DMS114 treated with DMSO at 0.1 percent for 48 hours (cell line): ENCODE results near the gene AKR1D1.
"Not testable (repeated sequence)": the region's sequence is repeated elsewhere in the genome, so short reads cannot be mapped to it uniquely, and the experiment has no call there.

Experiments used
- DNase-seq: peaks from one replicate; lab custom pipeline; 2025; ENCODE audit not compliant: unreplicated experiment; lab: John Stamatoyannopoulos, UW

Gene AKR1D1

GRCh38 chr7:138076196-138076595, at the start of gene AKR1D1:
AKR1D1 (plus strand) TSS chr7:138076459; CDS start chr7:138076519, 60 bp downstream.
- no peak for DNase-seq

GRCh38 chr7:138027100-138027499, 49.2 kb upstream of the AKR1D1 start:
- no peak for DNase-seq

GRCh38 chr7:138029126-138029525, 47.1 kb upstream of the AKR1D1 start:
- DNase-seq, result no peak

GRCh38 chr7:138029941-138030340, 46.3 kb upstream of the AKR1D1 start:
- no peak for DNase-seq

GRCh38 chr7:138030679-138031351, 45.4 kb upstream of the AKR1D1 start:
- no peak for DNase-seq

GRCh38 chr7:138032186-138032585, 44.1 kb upstream of the AKR1D1 start:
- DNase-seq, result no peak

GRCh38 chr7:138032770-138033169, 43.5 kb upstream of the AKR1D1 start:
- DNase-seq, result no peak

- no peak for DNase-seq
Measured at GRCh38 chr7:138033241-138033640, 43.0 kb upstream of the AKR1D1 start.

- no peak for DNase-seq
Measured at GRCh38 chr7:138036135-138036534, 40.1 kb upstream of the AKR1D1 start.

GRCh38 chr7:138040063-138040462, 36.2 kb upstream of the AKR1D1 start:
- DNase-seq, result not testable (repeated sequence)

- DNase-seq, result no peak
Measured at GRCh38 chr7:138044897-138045296, 31.4 kb upstream of the AKR1D1 start.

GRCh38 chr7:138047907-138048306, 28.4 kb upstream of the AKR1D1 start:
- no peak for DNase-seq

GRCh38 chr7:138049505-138050116, 26.6 kb upstream of the AKR1D1 start:
- DNase-seq, result no peak

- DNase-seq, result not testable (repeated sequence)
Measured at GRCh38 chr7:138051712-138052247, 24.5 kb upstream of the AKR1D1 start.

- DNase-seq, result no peak
Measured at GRCh38 chr7:138052696-138053095, 23.6 kb upstream of the AKR1D1 start.

- not testable (repeated sequence) for DNase-seq
Measured at GRCh38 chr7:138055698-138056097, 20.6 kb upstream of the AKR1D1 start.

- no peak for DNase-seq
Measured at GRCh38 chr7:138063400-138063799, 12.9 kb upstream of the AKR1D1 start.

- DNase-seq, result no peak
Measured at GRCh38 chr7:138064856-138065357, 11.4 kb upstream of the AKR1D1 start.

GRCh38 chr7:138065827-138066226, 10.4 kb upstream of the AKR1D1 start:
- DNase-seq, result no peak

- DNase-seq, result no peak
Measured at GRCh38 chr7:138066954-138067394, 9.3 kb upstream of the AKR1D1 start.

- DNase-seq, result no peak
Measured at GRCh38 chr7:138067774-138068173, 8.5 kb upstream of the AKR1D1 start.

- DNase-seq, result no peak
Measured at GRCh38 chr7:138070908-138071307, 5.4 kb upstream of the AKR1D1 start.
